H1 (cell line): Measurements from ENCODE around the gene AP2A2. TPM values are rescaled to one million over a fixed set of nuclear protein-coding genes. Genes with fewer than 3 reads are reported as not detected.

Experiments
- CTCF ChIA-PET: fragments of 300-600 bp; sonication (Branson Sonifier 250); formaldehyde crosslinking; loops from one replicate; lab custom pipeline; 2021; ENCODE audit not compliant: partially characterized antibody; lab: Charles Lee
- POLR2A ChIA-PET: fragments of 300-600 bp; sonication (Branson Sonifier 250); formaldehyde crosslinking; loops from one replicate; lab custom pipeline; 2021; ENCODE audit warnings: inconsistent platforms; ENCODE audit not compliant: partially characterized antibody; lab: Charles Lee
- DNase-seq, 2 experiments: peaks; one replicate each; pipeline versions ENCODE4 v3.0.0 to v3.0.0-alpha.2; 2010 to 2022; ENCODE audit warnings: low spot score in 2 of 2, low read depth in 1 of 2, mixed read lengths in 1 of 2
- FAIRE-seq: peaks from 2 replicates; lab custom pipeline; 2011; peaks lifted over from hg19 to GRCh38; lab: Jason Lieb, UNC
- H2AFZ ChIP-seq: 2 replicates; pipeline ENCODE4 v1.8.1; 2012; ENCODE audit warnings: low read length, inconsistent platforms
- H2AK5ac ChIP-seq: 2 replicates; pipeline ENCODE4 v1.6.1; 2013; ENCODE audit warnings: low read depth, low read length
- H2BK120ac ChIP-seq: replicated peaks from 2 replicates; pipeline ENCODE3; 2013; ENCODE audit warnings: low read depth, low read length, inconsistent platforms
- H2BK12ac ChIP-seq: 2 replicates; pipeline ENCODE4 v1.6.1; 2013; ENCODE audit warnings: low read depth, low read length
- H2BK15ac ChIP-seq: 2 replicates; pipeline ENCODE4 v1.6.1; 2013; ENCODE audit warnings: low read length
- H2BK20ac ChIP-seq: 2 replicates; pipeline ENCODE4 v1.6.1; 2013; ENCODE audit warnings: low read length
- H2BK5ac ChIP-seq: 2 replicates; pipeline ENCODE4 v1.6.1; 2013; ENCODE audit warnings: low read depth, low read length
- H3K14ac ChIP-seq: 2 replicates; pipeline ENCODE4 v1.6.1; 2013; ENCODE audit warnings: inconsistent platforms; ENCODE audit not compliant: insufficient read length
- H3K18ac ChIP-seq: 2 replicates; pipeline ENCODE4 v1.6.1; 2013; ENCODE audit warnings: low read length; ENCODE audit errors: extremely low read depth
- H3K23ac ChIP-seq: 2 replicates; pipeline ENCODE4 v1.6.1; 2013; ENCODE audit warnings: inconsistent platforms; ENCODE audit not compliant: insufficient read length
- H3K23me2 ChIP-seq: 2 replicates; pipeline ENCODE4 v1.6.1; 2013; ENCODE audit warnings: low read depth, low read length
- H3K27ac ChIP-seq: 2 replicates; pipeline ENCODE4 v1.6.1; 2011; ENCODE audit warnings: low read depth, low read length, inconsistent platforms
- H3K27me3 ChIP-seq, 4 experiments: replicated peaks in 1 of 4; 1 replicate in 1 of 4; 2 replicates in 3 of 4; pipeline versions ENCODE4 v1.6.1 to v1.8.1; 2011 to 2013; ENCODE audit warnings: low read length in 3 of 4, mild to moderate bottlenecking in 3 of 4, inconsistent platforms in 2 of 4, mixed read lengths in 2 of 4, moderate library complexity in 1 of 4; ENCODE audit not compliant: control insufficient read depth in 3 of 4, insufficient read depth in 3 of 4; ENCODE audit errors: extremely low read depth in 1 of 4
- H3K36me3 ChIP-seq, 4 experiments: 2 replicates each; pipeline versions ENCODE4 v1.6.1 to v1.8.1; 2011 to 2013; ENCODE audit warnings: mild to moderate bottlenecking in 4 of 4, low read length in 3 of 4, moderate library complexity in 2 of 4, control low read depth in 1 of 4, inconsistent platforms in 1 of 4; ENCODE audit not compliant: insufficient read depth in 4 of 4, control insufficient read depth in 2 of 4
- H3K4ac ChIP-seq: replicated peaks from 2 replicates; pipeline ENCODE3; 2013; ENCODE audit warnings: low read length, low read depth, mixed read lengths, inconsistent platforms; ENCODE audit not compliant: insufficient read length
- H3K4me1 ChIP-seq, 4 experiments: replicated peaks in 1 of 4; 1 replicate in 1 of 4; 2 replicates in 3 of 4; pipeline versions ENCODE4 v1.6.1 to v1.8.1; 2011 to 2013; ENCODE audit warnings: low read length in 3 of 4, inconsistent platforms in 2 of 4, mixed read lengths in 1 of 4; ENCODE audit not compliant: insufficient read depth in 4 of 4, control insufficient read depth in 3 of 4
- H3K4me2 ChIP-seq, 2 experiments: 2 replicates each; pipeline versions ENCODE4 v1.6.1 to v1.8.1; 2011 to 2013; ENCODE audit warnings: low read depth in 2 of 2, low read length in 2 of 2, control low read depth in 1 of 2, inconsistent platforms in 1 of 2, mild to moderate bottlenecking in 1 of 2; ENCODE audit not compliant: insufficient read depth in 1 of 2
- H3K4me3 ChIP-seq, 4 experiments: fragments of 200-600, 300-600 bp in 1 of 4; sonication (generic), shearing (Covaris generic), sonication (Bioruptor Twin) in 1 of 4; 2 replicates each; pipeline versions ENCODE4 v1.5.1 to v1.8.1; 2011 to 2016; ENCODE audit warnings: low read length in 4 of 4, low read depth in 3 of 4, control low read depth in 2 of 4, inconsistent platforms in 2 of 4, mild to moderate bottlenecking in 2 of 4, mixed read lengths in 1 of 4, moderate library complexity in 1 of 4; ENCODE audit not compliant: insufficient read depth in 2 of 4; ENCODE audit errors: extremely low read depth in 1 of 4
- H3K56ac ChIP-seq: replicated peaks from 2 replicates; pipeline ENCODE3; 2013; ENCODE audit warnings: low read depth, mild to moderate bottlenecking, mixed read lengths, low read length, inconsistent platforms; ENCODE audit not compliant: insufficient read length
- H3K79me1 ChIP-seq: 2 replicates; pipeline ENCODE4 v1.6.1; 2013; ENCODE audit warnings: low read depth, low read length, control low read depth
- H3K79me2 ChIP-seq, 2 experiments: 2 replicates each; pipeline versions ENCODE4 v1.6.1 to v1.8.1; 2012 to 2013; ENCODE audit warnings: low read length in 2 of 2, mild to moderate bottlenecking in 2 of 2, inconsistent platforms in 1 of 2; ENCODE audit not compliant: insufficient read depth in 2 of 2, control insufficient read depth in 1 of 2
- H3K9ac ChIP-seq, 4 experiments: replicated peaks in 1 of 4; 1 replicate in 1 of 4; 2 replicates in 3 of 4; pipeline versions ENCODE4 v1.6.1 to v1.8.1; 2011 to 2013; ENCODE audit warnings: low read depth in 3 of 4, low read length in 3 of 4, control low read depth in 2 of 4, mild to moderate bottlenecking in 2 of 4, moderate library complexity in 2 of 4, inconsistent platforms in 1 of 4; ENCODE audit errors: extremely low read depth in 1 of 4
- H3K9me3 ChIP-seq, 2 experiments: 2 replicates each; pipeline versions ENCODE4 v1.6.1 to v1.8.1; 2012 to 2013; ENCODE audit warnings: mild to moderate bottlenecking in 2 of 2, moderate library complexity in 2 of 2, control low read depth in 1 of 2, inconsistent platforms in 1 of 2, low read depth in 1 of 2, low read length in 1 of 2, mixed read lengths in 1 of 2; ENCODE audit not compliant: insufficient read depth in 2 of 2
- H4K20me1 ChIP-seq, 2 experiments: replicated peaks in 1 of 2; 2 replicates each; pipeline versions ENCODE3 to v1.8.1; 2011 to 2013; ENCODE audit warnings: inconsistent platforms in 2 of 2, low read length in 2 of 2, mild to moderate bottlenecking in 1 of 2; ENCODE audit not compliant: insufficient read depth in 2 of 2, control insufficient read depth in 1 of 2
- H4K5ac ChIP-seq: 2 replicates; pipeline ENCODE4 v1.6.1; 2013; ENCODE audit warnings: low read length, low read depth, mixed read lengths, inconsistent platforms; ENCODE audit not compliant: insufficient read length
- H4K8ac ChIP-seq: 2 replicates; pipeline ENCODE4 v1.8.0; 2013; ENCODE audit warnings: mild to moderate bottlenecking, moderate library complexity, low read length, inconsistent platforms; ENCODE audit not compliant: insufficient read depth; ENCODE audit errors: extremely low read depth
- H4K91ac ChIP-seq: replicated peaks from 2 replicates; pipeline ENCODE3; 2013; ENCODE audit warnings: low read length, mixed read lengths, inconsistent platforms; ENCODE audit not compliant: insufficient read length
- CHD2 ChIP-seq: IDR thresholded peaks from 2 replicates; pipeline ENCODE4 v1.6.1; 2012; ENCODE audit warnings: low read length, improper control_type of control experiment
- CTBP2 ChIP-seq: IDR thresholded peaks from 2 replicates; pipeline ENCODE4 v1.7.0; 2011; ENCODE audit warnings: borderline replicate concordance, mild to moderate bottlenecking, moderate library complexity, mixed read lengths, low read length; ENCODE audit not compliant: insufficient read depth, insufficient read length
- EP300 ChIP-seq, 2 experiments: IDR thresholded peaks; 1 replicate in 1 of 2; 2 replicates in 1 of 2; pipeline ENCODE4 v1.6.1; 2011 to 2012; ENCODE audit warnings: low read depth in 2 of 2, low read length in 2 of 2, mild to moderate bottlenecking in 2 of 2, borderline replicate concordance in 1 of 2, inconsistent platforms in 1 of 2, moderate library complexity in 1 of 2
- JUND ChIP-seq: IDR thresholded peaks from 2 replicates; pipeline ENCODE4 v1.6.1; 2011; ENCODE audit warnings: mild to moderate bottlenecking, improper control_type of control experiment, low read length
- KDM5A ChIP-seq: fragments of 200-600 bp; IDR thresholded peaks from 2 replicates; pipeline ENCODE4 v1.7.1; 2012; ENCODE audit warnings: mild to moderate bottlenecking, low read length, inconsistent platforms, mixed read lengths
- SAP30 ChIP-seq: fragments of 300-600 bp; sonication (generic); IDR thresholded peaks from 2 replicates; pipeline ENCODE4 v1.7.1; 2012; ENCODE audit warnings: low read length, moderate library complexity, mild to moderate bottlenecking, inconsistent platforms; ENCODE audit not compliant: insufficient read depth, insufficient replicate concordance
- SIX5 ChIP-seq: IDR thresholded peaks from 2 replicates; pipeline ENCODE4 v1.6.1; 2011; ENCODE audit warnings: mild to moderate bottlenecking, low read depth, low read length
- SP1 ChIP-seq: IDR thresholded peaks from 2 replicates; pipeline ENCODE4 v1.6.1; 2011; ENCODE audit warnings: low read depth, low read length
- TBP ChIP-seq: IDR thresholded peaks from 2 replicates; pipeline ENCODE4 v1.6.1; 2011; ENCODE audit warnings: low read depth, low read length, improper control_type of control experiment
- TEAD4 ChIP-seq: IDR thresholded peaks from 2 replicates; pipeline ENCODE4 v1.6.1; 2012; ENCODE audit warnings: low read depth, low read length, inconsistent platforms, mixed read lengths
- ZNF274 ChIP-seq: IDR thresholded peaks from 2 replicates; pipeline ENCODE4 v1.7.0; 2012; ENCODE audit warnings: low read length, borderline replicate concordance; ENCODE audit errors: extremely low read depth
- WGBS, 2 experiments: shearing (Covaris generic) in 1 of 2; methylation state at CpG; one replicate each; pipeline versions ENCODE4 v1.1.6 to v1.1.7; 2013 to 2015; ENCODE audit warnings: low lambda C conversion rate in 2 of 2, mixed read lengths in 2 of 2, inconsistent platforms in 1 of 2, low coverage in 1 of 2, missing lambda C conversion rate in 1 of 2; ENCODE audit not compliant: insufficient replicate concordance in 2 of 2, insufficient coverage in 1 of 2, insufficient read length in 1 of 2; ENCODE audit errors: extremely low coverage in 1 of 2, missing lambda C conversion rate in 1 of 2; 5-methylcytosine and 5-hydroxymethylcytosine counted together
- polyA plus RNA-seq, 7 experiments: library from polyadenylated mRNA; depleted of rRNA in 3 of 7; stranded (reverse) in 5 of 7; unstranded in 2 of 7; fragments of >200 nt in 5 of 7; fragments of 200-250 nt in 2 of 7; gene quantifications; 1 replicate in 5 of 7; 2 replicates in 1 of 7; 4 replicates in 1 of 7; pipeline versions ENCODE4 v1.2.1 to v1.2.3, GENCODE V29; 2011 to 2013; ENCODE audit warnings: missing spikeins in 2 of 7, mixed read lengths in 2 of 7
- total RNA-seq: library from RNA; stranded (reverse); fragmentation: NEBNext Ultra II Directional; extraction: Animal tissue kit (Norgen Biotek cat#: 25700); gene quantifications from 2 replicates; pipeline ENCODE4 v1.2.1, GENCODE V29; 2021
- TF ChIP-seq, protein P1 (sequence below): IDR thresholded peaks from 2 replicates; pipeline ENCODE4 v1.6.1; 2012; ENCODE audit warnings: inconsistent platforms

AP2A2 gene
- total and polyA plus RNA-seq, 2 of the 8 experiments (the other 6 are each of a cell fraction or from before 2014, with no cell fraction given), result 50.0 to 65.0 TPM

DNA sequence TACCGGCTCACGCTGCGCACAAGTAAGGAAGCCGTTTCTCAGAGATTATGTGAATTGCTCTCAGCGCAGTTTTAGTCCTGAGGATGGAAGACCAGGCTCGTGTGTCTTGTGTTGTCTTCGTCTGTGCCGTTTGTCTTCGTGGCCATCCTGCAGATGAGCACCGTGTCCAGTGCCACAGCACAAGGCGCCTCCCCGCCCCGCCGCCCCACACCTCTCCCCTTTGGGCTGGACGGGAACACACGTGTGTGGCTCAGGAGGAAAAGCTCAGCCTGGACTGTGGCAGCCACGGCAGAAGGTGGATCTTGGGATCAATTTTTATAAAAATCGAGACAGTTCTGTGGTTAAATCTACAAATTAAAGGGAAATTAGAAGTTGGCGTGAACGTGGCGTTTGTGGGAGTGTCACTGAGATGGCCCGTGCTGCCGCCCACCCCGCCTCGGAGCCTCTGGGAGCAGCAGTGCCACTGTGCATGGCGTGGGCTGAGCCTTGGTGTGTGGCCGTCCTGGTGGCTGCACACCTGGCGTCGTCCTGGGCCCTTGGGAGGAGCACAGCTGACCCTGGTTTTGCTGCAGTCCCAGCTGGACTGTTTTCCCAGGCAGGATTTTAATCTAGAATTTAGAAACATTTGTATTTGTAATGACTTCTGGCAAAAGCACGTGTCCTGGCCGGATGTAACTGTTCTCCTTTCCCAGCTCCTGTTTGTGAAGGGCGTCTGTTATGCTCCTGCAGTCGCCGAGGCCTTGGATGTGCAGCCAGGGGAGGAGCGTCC is 85.1 kb downstream of the AP2A2 start:
- ChIA-PET CTCF (interaction anchor here (0.9 to 1.0 kb wide), 2 partner anchors 9 to 116 kb away, joined by 3 to 4 read pairs; no protein-coding TSS in a partner anchor), POLR2A (interaction anchor here (1.4 kb wide), 1 partner anchor 19 kb away, joined by 3 read pairs; no protein-coding TSS in a partner anchor)
- Histone ChIP-seq H3K27me3 (no peaks in the 10 kb centered on the region; a peak in 1 of 7 replicates), H2AFZ (no peak overlapping the region), H3K4me1 (no peaks in the 10 kb centered on the region), H3K4ac (no peak overlapping the region), H3K79me2 (no peaks in the 10 kb centered on the region), H3K4me2 (no peak overlapping the region), H2BK15ac (no peak overlapping the region), H3K14ac (no peak overlapping the region), H3K27ac (no peak overlapping the region), H4K8ac (no peak overlapping the region), H3K9me3 (peaks cover 0 to 2% of the 10 kb centered on the region in 2 experiments; a peak in 1 of 4 replicates), H3K36me3 (peaks cover 13 to 27% (median 25%) of the 10 kb centered on the region in 4 experiments), H3K23ac (no peak overlapping the region), H2BK5ac (no peak overlapping the region), H3K4me3 (no peak overlapping the region), H2BK120ac (no peak overlapping the region), H4K5ac (no peak overlapping the region), H4K20me1 (peaks cover 3 to 8% of the 10 kb centered on the region in 2 experiments), H2AK5ac (no peak overlapping the region), H3K56ac (no peak overlapping the region), H3K23me2 (no peaks in the 10 kb centered on the region), H3K18ac (no peak overlapping the region), H3K79me1 (0 out of 2 replicates have a peak, but pooled peaks cover 2% of the 10 kb centered on the region), H2BK12ac (no peak overlapping the region), H4K91ac (no peak overlapping the region), H3K9ac (no peak overlapping the region), H2BK20ac (no peak overlapping the region)
- no peak for FAIRE-seq
- 92% methylated on average over 32 of the region's 35 CpGs; no CpG with 5 or more reads in 1 of the 2 experiments for WGBS, 2 experiments
- no peak for DNase-seq
- TF ChIP-seq KDM5A (no peak), SIX5 (no peak), SP1 (no peak), TEAD4 (no peak), CHD2 (no peak), SAP30 (no peak), EP300 (IDR thresholded peaks at IDR 0.05; ENCODE audit: borderline replicate concordance in 1 of 2, low read depth in 2 of 2, low read length in 2 of 2) (no peak), CTBP2 (no peak), TBP (no peak), ZNF274 (no peak), JUND (no peak)
- TF ChIP-seq, protein P1, sequence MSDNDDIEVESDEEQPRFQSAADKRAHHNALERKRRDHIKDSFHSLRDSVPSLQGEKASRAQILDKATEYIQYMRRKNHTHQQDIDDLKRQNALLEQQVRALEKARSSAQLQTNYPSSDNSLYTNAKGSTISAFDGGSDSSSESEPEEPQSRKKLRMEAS, result no peak
